GM18498 (cell line): ENCODE measurements around the gene ARMH4.
"Not testable (repeated sequence)": the region's sequence is repeated elsewhere in the genome, so short reads cannot be mapped to it uniquely, and the experiment has no call there.

Experiments used
- ATAC-seq: cut with Tn5 transposase; IDR thresholded peaks from one replicate; pipeline ENCODE4 v1.9.1; 2021; ENCODE audit warnings: mild to moderate bottlenecking, moderate library complexity; ENCODE audit not compliant: unreplicated experiment

ARMH4 gene

DNA sequence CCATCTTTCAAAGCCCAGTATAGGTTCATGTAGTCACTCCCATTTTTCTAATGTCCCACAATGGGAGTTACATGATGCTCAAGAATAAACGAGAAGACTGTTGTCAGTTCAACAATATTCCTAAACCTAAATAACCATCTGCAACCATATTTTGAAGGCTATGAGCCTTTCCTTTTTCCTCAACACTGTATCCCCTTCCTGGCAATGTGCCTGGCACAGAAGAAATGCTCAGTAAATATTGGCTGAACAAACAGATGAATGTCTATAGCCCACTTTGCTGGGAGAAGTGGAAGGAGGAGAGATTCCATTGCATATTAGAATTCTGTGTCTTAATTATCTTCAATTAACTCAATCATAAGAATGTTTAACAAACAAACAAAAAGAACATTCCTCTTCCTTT lies 6.1 kb downstream of the ARMH4 start:
- no peak for ATAC-seq

DNA sequence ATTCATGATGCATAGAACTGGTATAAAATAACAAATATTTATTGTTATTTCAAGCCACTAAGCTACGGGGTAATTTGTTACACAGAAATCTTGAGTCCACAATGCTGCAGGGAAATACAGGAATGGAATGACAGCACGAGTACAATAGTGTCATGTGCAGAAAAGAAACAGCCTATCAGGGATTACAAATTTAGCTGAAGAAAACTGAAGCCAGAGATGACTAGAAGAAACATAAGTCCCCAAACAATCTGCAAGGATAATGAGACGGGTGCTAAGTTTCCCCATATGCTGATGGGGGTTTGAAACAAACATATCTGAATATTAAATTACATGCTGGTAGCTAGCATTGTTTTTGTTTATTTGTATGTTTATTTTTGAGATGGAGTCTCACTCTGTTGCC lies 8.9 kb downstream of the ARMH4 start:
- no peak for ATAC-seq

DNA sequence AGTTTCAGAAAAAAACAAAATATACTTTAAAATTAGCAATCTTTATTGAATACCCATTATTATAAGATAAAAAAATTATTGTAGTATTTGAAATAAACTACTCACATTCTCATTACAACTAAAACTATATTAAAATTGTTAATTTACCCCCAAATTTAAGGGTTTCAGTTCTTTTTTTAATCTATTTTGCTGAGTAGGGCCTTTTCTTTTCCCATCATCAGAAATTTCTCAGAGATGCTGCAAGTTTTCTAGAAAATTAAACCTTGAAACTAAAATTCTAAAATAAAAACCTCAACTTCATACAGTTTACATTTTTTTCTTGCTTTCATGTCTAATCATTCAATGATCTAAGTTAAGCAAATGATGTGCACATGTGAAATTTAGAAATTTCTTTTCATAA lies 10.1 kb downstream of the ARMH4 start:
- ATAC-seq: no peak

DNA sequence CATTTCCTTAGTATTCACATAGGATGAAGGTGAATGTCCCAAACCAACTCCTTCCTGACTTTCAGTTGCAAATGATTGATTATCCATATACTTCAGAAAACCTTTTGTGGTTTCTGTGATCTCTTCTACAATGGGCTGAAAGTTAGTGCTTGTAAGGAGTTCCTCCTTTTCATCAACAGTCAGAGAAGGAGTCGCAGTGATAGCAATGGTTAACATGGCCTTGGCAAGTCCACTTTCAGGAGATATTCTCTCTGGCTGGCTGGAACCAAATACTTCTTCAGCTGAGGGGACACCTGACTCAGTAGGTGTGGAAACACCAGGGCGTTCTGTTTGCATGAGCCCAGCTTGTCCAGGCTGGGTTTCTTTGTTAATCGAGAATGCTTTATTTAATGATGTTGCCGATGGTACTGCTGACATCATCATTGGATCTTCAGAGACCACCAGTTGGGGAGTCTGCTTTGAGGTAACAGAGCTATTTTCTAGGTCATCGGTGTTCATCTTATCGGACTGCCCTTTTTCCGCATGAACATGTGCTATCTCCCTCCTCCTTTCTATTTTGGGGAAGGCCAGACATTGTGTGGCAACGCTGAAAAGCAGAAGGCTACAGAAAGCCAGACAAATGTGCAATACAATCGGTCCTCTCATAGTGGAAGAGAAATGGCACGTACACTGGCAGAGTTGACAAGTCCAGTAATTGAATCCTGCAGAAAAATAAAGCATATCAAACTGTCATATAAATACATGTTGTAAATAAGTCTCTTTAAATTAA lies 13.1 kb downstream of the ARMH4 start:
- ATAC-seq: peak; percentile 24

DNA sequence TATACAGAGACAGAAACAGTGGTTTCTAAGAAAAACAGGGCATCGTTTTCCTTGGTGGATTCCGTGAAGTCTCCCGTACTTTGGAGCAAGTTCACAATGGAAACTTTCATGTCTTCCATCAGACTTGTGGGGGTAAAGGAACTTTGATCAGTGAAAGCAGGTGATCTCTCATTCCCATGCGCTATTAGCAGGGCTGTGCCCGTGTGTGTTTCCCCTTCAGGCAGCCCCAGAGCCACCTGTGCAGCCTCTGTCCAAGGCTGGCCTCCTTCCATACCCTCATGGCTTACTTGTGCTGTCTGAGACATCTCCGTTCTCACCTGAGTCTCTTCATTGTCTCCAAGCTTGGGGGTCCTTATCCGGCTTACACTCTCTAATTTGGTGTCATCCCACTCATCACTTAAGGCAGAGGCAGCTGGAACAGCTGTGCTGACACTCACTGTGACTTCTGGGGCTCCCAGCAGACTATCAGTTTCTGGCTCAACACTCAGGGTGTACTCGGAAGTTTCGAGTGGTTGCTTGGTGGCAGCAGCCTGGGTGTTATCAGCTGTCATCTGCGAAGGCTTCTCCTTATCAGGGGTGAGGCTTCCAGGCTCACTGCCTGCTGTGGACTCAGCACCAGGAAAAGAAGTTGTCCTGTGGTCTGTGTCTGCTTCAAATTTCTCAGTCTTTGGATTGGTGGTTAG lies 13.8 kb downstream of the ARMH4 start:
- ATAC-seq: peak; percentile 93

DNA sequence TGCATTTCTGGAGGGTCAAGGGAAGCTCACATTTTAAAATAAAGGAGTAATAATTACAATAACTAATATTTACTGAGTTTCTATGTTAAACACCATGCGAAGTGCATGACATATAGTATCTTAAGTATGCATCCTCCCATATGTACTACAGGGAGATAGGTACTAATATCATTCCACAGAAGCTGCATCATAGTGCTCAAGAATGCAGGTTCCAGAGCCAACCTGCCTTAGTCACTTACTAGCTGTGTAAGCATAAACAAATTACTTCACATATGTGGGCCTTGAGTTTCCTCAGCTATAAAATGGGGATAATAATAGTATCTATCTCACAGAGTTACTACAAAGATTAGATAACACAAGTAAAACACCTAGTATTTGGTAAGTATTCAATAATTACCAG lies 18.3 kb downstream of the ARMH4 start:
- no peak for ATAC-seq

DNA sequence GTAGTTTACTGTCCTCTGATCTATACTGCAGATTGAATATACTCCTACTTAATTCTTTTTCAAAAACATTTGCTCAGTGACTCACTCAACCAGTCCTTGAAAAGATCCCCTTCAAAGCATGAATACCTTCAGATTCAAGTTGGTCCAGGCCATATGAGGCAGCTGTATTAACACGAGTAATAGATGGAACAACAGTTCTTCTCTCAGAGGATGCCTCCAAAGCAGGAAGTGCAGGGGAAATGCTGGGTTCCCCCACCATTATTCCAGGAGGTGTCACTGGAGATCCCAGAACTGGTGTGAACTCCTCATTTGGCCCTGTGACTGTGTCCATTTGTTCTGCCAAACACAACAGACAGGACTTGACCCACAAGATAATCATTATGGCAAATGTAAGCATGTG lies 20.6 kb downstream of the ARMH4 start:
- ATAC-seq: no peak

DNA sequence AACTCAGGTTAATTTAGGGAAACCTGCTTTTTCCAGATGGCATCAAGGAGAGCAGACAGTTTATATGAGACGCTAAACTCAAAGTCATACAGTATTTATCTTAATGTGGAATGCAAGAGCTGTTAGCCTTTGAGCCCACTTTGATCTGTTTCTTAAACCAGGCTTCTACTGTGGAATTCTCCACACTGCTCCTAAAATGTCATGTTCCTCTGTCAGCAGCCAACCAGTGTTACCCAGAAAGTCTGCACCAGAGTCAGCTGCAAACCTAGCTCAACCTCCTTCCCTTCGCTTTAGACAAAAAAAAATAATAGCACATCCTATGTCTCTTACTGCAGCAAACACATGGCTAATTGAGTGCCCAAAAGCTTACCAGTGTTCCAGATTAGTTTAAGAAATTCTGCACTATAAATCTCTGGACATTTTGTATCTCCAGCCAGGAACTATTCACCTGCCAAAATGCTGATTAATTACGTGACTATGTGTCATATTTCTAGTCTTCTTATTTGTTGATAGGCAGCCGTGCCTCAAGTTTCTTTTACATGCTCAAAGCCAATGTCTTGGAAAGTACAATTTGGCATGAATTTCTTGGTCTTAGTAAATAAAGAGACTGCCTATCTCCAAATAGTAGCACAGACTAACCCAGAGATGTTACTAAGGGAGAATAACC lies 21.8 kb downstream of the ARMH4 start:
- no peak for ATAC-seq

DNA sequence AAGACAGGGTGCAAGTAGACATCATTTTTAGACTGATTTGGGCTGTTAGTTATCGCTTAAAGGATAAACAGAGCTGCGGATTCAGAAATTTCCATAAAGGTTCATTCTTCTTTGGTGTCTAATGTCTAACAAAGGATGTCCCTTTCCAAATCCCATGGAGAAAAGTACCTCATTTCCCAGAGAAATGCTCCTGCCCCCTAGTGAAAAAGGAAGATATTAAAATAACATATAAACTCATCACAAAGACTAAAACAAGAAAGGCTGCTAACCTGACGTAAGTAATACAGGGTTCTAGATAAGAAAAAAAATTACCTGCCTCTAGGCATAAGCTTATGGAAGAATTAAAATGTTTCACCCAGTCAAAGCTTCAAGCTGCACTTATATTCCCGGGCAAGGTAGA lies 22.8 kb downstream of the ARMH4 start:
- no peak for ATAC-seq

DNA sequence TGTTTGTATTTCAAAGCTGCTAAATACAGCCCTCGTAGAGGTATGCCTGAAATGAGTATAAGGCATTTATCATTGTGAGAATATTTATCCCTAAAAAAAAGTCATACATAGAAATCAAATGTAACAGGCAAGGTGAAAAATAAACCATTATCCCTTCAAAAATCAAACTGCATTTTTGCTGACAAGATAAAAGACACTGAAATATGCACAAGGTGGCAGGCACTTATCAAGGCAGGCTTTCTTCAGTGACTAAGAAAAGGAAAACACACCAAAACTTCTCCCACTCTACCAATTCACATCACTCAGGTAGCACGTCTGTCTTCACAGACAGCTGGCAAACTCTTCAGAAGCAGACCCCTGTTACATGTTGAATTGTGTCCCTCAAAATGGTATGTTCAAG lies 23.6 kb downstream of the ARMH4 start:
- no peak for ATAC-seq

DNA sequence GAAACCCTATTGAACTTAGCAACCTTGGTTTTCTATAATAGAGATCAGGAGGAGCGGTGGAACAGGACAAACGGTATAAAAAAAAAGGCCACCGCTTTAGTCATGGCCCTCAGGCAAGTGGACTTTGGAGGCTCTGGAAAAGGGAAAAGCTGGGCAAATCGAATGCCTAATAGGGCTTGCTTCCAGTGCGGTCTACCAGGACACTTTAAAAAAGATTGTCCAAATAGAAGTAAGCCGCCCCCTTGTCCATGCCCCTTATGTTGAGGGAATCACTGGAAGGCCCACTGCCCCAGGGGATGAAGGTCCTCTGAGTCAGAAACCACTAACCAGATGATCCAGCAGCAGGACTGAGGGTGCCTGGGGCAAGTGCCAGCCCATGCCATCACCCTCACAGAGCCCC lies 29.5 kb downstream of the ARMH4 start:
- not testable (repeated sequence) for ATAC-seq

DNA sequence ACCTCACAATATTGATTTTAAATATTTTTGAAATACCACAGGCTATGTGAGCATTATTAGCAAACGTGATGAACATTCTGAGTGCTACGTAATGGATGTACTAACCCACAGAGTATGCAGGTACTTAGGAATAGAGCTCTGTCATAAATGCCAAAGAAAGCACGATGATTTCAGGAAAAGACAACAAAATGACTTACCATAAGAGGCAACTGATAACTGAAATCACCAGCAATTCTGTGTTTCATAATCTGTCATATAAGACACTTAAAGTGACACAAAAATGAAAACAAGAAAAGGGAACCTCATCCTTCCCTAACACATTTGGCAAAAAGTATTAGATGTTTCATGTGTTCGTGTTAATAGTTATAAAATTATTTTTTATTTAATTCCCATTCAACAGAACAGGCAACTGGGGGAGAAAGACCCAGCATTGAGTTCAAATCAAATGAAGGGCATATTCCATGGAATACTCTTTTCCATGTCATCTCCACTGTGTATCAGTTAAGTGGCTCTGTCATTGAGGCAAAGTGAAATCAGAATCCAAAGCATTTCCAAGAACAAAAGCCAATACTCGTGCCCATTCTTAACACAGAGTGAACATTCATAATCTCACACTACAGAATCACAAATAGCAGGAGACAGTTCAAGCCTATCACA lies 30.4 kb downstream of the ARMH4 start:
- no peak for ATAC-seq

DNA sequence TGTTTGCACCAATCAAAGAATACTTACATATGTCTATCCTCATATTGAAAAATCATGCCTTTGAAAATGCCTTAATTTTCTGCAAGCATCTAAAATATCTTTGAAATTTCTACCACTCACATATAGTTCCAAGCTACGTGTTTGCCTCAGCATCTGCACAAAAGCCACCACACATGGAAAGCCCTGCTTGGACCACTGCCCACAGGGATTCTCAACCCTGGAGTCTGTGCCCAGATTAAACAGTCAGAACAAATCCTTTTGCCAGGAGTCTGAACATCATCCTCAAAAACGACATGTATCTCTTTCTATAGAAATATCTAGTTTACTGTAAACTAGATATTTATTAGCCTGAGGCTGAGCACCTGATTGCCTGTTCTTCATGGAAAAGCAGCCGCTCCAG lies 32.6 kb downstream of the ARMH4 start:
- no peak for ATAC-seq

DNA sequence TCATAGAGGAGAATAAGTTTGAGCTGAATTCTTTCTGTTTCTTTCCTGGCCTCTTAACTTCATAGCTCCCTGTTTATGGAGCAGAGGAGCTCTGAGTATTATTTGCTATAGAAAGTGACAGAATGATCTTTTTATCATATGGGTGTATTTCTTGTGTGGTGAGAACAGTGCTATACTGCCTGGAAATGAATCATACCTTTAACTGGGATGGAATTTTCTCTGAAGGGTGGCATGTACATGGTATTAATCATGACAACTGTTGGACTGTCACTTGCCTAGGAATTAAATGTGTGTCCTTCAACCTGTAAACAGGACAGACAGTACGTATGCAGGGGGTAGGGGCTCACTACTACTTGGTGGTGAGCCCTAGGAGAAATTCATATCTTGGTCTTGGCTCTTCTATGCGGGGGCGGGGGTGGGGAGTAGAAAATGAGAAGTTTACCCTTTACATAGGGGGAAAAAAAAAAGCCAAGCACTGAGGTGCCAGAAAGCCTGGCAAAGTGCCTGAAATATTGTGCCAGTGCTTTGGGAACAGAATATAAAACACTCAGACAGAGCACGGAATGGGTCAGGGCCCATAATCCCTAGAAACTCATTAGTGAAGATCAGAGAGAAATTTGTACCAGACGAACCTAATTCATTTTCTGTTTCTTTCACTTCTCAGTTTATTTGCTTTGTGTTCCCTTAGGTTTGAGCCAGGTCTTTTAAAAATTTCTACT lies 33.8 kb downstream of the ARMH4 start:
- ATAC-seq: no peak

DNA sequence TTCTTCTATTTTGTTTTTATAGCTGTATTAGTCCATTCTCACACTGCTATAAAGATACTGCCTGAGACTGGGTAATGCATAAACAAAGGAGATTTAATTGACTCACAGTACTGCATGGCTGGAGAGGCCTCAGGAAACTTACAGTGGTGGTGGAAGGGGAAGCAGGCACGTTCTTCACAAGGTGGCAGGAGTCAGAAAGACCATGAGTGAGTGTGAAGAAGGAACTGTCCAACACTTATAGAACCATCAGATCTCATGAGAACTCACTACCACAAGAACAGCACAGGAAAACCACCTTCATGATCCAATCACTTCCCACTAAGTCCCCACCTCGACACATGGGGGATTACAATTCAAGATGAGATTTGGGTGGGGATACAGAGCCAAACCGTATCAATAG lies 42.3 kb downstream of the ARMH4 start:
- no peak for ATAC-seq

DNA sequence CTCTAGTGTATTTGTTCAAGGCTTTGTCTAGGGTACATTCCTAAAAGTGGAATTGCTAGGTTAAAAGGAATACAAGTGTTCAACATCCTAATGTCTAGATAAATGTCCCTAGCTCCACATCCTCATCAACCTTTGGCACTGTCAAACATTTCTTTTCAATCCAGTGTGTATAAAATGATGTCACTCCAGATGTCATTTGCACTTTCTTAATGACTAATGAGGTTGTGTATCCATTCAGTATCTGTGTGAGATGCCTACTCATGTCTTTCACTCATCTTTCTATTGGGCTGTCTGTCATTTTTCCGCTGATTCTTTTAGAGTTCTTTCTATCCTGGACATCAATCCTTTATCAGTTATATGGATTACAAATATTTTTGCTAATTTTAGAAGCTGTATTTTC lies 43.3 kb downstream of the ARMH4 start:
- no peak for ATAC-seq

DNA sequence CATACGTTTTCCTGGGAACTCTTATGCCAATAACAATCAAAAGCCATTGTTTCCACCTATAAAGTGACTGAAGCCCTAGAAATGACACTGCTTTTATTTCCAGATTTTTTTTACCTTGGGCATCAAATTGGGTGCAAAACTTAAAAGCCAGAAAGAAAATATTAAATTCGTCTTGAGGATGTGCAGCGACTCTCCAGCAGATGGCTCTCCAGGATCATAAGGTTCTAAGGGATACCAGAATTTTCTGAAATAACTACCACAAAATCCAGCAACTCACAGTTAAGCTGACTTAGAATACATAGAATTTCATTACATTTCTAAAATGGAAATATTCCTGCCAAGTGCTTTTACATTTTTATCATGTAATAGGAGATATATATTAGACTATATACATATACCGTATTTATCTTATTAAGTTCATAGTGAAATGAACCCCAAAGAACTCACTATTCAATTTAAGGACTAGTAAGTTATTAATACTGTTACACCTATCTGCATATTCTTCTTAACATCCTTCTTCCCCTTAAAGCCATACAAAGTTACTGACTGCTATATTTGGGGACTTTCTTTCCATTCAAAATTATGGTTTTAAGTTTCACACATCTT lies 44.0 kb downstream of the ARMH4 start:
- no peak for ATAC-seq

DNA sequence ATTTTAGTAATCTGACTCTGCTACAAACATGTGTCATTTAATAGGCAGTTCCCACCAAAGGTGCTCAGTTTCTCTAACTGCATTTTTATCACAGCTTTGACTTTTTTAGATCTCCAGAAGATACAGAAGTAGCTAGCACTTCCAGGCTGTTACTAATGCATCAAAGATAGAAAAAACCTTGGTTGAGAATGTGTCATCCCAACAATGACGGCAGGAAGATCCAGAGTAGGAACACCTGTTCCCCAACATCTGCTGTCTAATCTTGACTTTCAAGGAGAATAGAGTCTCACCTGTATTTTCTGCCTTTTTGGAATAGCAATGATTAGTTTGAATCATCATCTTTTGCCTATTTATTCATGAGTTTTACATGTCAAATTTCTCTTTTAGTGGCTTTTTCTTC lies 45.0 kb downstream of the ARMH4 start:
- no peak for ATAC-seq

DNA sequence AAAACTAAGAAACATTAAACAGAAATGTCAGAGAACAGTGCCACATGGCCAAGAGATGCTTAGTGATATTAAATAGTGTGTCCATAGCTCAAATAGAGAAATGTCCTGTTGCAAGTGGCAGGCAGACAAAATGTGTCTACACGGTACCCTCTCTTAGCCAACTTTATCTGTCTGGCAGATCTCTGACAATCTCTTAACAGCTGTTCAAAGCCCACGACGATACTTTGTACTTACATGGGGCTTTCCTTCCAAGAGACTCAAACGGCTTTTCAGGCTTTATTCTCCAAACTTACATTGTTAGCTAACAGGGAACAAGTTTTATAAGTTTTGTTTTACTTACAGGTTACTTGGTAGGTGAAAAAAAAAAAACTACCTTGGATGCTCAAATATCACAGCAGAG lies 45.6 kb downstream of the ARMH4 start:
- ATAC-seq: no peak

DNA sequence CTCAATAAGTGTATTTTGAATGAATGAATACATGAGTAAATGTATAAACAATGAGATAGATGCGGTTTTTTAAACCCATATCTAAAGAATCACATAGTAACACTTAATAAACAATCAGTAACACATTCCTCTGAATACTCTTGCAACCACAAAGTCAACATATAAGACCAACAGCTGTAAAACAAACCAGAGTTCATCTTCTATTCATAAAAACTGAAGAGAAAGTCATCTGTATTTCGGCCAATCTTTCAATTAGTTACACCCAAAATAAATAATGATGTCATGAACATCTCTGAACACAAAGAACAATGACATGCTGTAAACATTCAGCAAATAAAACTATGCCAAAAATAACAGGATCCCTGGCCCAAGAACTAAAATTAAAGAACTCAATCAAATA lies 47.2 kb downstream of the ARMH4 start:
- no peak for ATAC-seq
